COLO829 (cell line): ENCODE data around the gene ZNF148.
"Not testable (repeated sequence)": the region's sequence is repeated elsewhere in the genome, so short reads cannot be mapped to it uniquely, and the experiment has no call there.

Experiments used
- DNase-seq: peaks from one replicate; pipeline ENCODE4 v3.0.0; 2012; ENCODE audit warnings: low spot score

ZNF148 gene

GRCh38 chr3:125375950-125376679 lies 990 bp upstream of the ZNF148 start:
- DNase-seq: no peak

- DNase-seq: peak; percentile 56
Observed at GRCh38 chr3:125374501-125374995, 577 bp downstream of the ZNF148 start.

GRCh38 chr3:125367403-125368230 lies 7.5 kb downstream of the ZNF148 start:
- no peak for DNase-seq

GRCh38 chr3:125366132-125366531 lies 9.0 kb downstream of the ZNF148 start:
- DNase-seq: no peak

- DNase-seq: no peak
Observed at GRCh38 chr3:125359700-125360099, 15.4 kb downstream of the ZNF148 start.

- no peak for DNase-seq
Observed at GRCh38 chr3:125358923-125359322, 16.2 kb downstream of the ZNF148 start.

- no peak for DNase-seq
Observed at GRCh38 chr3:125357837-125358236, 17.3 kb downstream of the ZNF148 start.

- DNase-seq: peak; percentile 23
Observed at GRCh38 chr3:125357032-125357658, 18.0 kb downstream of the ZNF148 start.

GRCh38 chr3:125356140-125357026 lies 18.7 kb downstream of the ZNF148 start:
- no peak for DNase-seq

- DNase-seq: no peak
Observed at GRCh38 chr3:125353659-125354058, 21.5 kb downstream of the ZNF148 start.

GRCh38 chr3:125353128-125353527 lies 22.0 kb downstream of the ZNF148 start:
- DNase-seq: no peak

- DNase-seq: no peak
Observed at GRCh38 chr3:125351814-125352456, 23.2 kb downstream of the ZNF148 start.

GRCh38 chr3:125351152-125351551 lies 24.0 kb downstream of the ZNF148 start:
- no peak for DNase-seq

GRCh38 chr3:125350597-125350996 lies 24.5 kb downstream of the ZNF148 start:
- DNase-seq: no peak

- DNase-seq: no peak
Observed at GRCh38 chr3:125349556-125350165, 25.5 kb downstream of the ZNF148 start.

GRCh38 chr3:125349055-125349454 lies 26.1 kb downstream of the ZNF148 start:
- DNase-seq: no peak

- not testable (repeated sequence) for DNase-seq
Observed at GRCh38 chr3:125343367-125343766, 31.8 kb downstream of the ZNF148 start.

GRCh38 chr3:125340121-125340520 lies 35.0 kb downstream of the ZNF148 start:
- no peak for DNase-seq

GRCh38 chr3:125337506-125337905 lies 37.6 kb downstream of the ZNF148 start:
- DNase-seq: no peak

- no peak for DNase-seq
Observed at GRCh38 chr3:125334675-125335560, 40.2 kb downstream of the ZNF148 start.
